Measurements from ENCODE around the gene HECTD1.
"Not testable (repeated sequence)": the region's sequence is repeated elsewhere in the genome, so short reads cannot be mapped to it uniquely, and the experiment has no call there.

Gene HECTD1

DNA sequence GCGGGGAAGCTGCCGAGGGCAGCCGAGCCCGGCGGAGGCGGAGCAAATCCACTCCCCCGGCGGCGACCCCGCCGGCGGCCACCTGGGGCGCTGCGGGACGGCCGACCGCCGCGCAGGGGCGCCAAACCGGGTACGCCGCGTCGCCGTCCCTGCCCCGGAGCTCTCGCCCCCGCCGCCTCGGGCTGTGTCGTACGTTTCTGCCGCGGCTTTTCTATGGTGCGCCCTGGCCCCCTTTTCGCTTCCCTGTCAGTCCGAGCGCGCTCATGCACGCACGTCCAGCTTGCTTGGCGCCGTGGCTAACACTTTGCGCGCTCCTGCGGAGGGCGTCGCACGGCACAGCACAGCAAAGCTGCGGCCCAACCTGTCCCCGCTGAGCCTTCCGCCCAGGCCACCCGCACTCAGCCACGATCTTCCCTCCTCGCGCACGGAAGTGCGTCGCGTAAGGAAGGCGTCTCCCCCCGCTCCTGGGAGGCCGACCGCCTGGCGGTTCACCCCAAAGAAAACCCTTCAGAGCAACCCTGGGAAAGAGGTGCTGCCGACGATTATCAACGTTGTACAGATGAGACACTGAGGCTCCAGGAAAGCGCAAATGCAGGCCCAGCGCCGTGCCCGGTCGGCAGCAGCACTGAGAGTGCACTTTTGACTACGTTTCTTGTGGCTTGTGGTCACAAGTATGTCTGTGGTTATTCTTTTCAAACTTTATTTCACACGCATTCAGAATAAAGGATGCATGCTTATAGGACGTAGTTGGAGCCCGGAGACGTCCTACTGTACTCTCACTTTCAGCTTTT lies at the start of gene HECTD1:
Gene HECTD1, minus strand, starts transcription at position 39 of the 791 bp plus-strand sequence. CDS start 1,857 bp downstream, outside the sequence.
- peak; percentile 74 to 75 for DNase-seq (ENCODE audit: low read depth in 2 of 2)

DNA sequence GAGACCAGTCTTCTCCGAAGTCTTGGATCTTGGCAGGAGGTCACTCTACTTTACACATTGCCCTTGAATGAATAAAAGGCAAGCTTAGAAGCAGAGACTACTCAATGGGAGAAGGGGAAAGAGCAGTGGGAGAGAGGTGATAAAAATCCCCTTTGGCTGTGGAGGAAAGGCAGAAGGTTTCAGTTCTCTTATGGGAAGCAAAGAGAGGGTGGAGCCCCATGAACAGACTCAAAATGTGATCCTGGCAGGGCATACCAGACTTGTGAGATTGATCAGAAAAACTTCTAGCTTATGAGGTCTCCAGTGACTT lies 49.6 kb upstream of the HECTD1 start:
- DNase-seq (ENCODE audit: low read depth in 2 of 2): no peak

DNA sequence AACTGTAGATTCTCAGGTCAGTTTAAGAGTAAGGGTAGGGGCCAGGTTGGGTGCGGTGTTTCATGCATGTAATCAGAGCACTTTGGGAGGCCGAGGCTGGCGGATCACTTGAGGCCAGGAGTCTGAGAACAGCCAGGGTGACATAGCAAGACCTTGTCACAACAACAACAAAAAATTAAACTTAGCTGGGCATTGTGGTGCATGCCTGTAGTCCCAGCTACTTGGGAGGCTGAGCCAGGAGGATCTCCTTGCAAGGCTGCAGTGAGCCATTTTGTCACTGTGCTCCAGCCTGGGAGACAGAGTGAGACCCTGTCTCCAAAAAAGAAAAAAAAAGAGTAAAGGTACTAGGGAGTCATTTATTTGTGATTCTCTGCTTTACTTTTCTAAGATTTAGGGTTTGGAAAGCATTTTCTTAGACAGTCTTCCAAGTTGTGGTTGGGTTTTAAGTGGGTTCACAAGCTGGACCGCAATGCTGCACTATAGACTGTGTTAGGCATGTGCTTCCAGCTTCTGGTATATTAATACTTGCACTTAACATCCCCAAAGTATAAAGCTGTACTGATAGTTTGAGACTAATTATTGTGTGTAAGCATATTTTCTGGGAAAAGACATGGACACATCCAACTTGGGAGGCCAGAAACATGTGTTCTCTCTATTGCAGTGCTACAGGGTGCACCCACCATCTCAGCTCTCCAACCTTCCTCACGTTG lies 49.1 kb upstream of the HECTD1 start:
- DNase-seq (ENCODE audit: low read depth in 2 of 2): no peak

DNA sequence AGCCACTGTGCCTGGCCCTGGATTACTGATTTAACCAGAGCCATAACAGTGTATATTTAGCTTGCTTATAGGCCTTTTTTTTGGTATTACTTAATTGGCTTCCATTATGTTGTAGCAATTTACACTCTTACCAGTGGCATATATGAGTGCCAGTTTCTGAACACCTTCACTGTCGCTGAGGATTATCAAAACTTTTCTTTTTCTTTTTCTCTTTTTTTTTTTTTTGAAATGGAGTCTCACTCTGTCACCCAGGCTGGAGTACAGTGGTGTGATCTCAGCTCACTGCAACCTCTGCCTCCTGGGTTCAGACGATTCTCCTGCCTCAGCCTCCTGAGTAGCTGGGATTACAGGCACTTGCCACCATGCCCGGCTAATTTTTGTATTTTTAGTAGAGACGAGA lies 48.3 kb upstream of the HECTD1 start:
- DNase-seq (ENCODE audit: low read depth in 2 of 2): not testable (repeated sequence)

- no peak for DNase-seq (ENCODE audit: low read depth in 2 of 2)
Observed at GRCh38 chr14:31255286-31255685, 47.7 kb upstream of the HECTD1 start.

GRCh38 chr14:31253746-31254471 lies 46.3 kb upstream of the HECTD1 start:
- no peak for DNase-seq (ENCODE audit: low read depth in 2 of 2)

DNA sequence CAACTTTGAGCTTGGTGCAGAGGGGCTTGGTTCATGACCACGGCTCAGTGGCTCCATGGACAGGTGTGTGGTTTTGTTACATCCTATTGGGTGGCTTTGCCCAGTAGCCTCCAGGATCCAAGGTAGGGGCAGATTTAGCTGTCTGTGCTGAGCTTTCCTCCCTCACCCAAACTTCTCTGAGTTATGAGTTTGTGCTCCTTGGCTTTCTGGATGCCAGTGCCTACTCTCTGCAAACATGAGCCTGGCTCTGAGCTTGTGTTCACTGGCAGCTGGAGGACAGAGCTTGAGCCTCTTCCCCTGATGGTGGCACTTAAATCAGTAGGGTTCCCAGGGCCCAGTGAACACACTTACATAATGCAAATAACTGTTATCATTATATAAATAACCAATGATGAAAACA lies 45.3 kb upstream of the HECTD1 start:
- no peak for DNase-seq (ENCODE audit: low read depth in 2 of 2)

DNA sequence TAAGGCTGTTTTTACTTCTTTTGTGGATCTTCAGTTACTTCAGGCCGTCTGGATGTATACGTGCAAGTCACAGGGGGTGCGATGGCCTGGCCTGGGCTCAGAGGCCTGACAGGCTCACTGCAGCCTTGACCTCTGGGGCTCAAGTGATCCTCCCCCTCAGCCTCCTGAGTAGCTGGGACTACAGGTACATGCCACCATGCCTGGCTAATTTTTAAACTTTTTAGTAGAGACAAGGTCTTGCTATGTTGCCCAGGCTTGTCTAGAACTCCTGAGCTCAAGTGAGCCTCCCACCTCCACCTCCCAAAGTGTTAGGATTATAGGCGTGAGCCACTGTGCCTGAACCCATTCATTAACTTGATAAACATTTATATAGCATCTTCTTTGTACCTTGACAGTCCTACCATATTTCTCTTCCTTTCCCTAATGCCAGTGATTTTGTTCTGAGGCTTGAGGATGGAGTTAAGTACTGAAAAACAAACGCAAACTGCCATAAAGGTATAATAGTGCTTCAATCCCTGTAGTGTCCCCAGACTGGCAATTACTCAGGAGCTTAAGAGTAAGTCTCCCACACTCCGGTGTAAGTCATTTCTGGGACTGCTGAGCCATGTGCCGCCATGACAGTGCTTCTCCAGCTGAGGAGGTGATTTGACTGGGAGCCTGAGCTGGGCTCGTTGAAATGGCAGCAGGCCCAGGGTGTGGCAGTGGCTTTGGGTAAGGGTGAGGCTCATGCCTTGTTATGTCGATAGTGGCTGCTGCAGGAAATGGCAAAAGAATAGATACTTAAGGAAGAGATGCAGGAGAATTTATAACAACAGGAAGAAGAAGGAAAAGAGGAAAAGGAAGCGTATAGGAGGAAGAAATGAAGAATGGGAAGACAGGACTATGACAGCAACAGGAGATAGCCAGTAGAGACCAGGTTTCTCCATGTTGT lies 43.7 kb upstream of the HECTD1 start:
- DNase-seq (ENCODE audit: low read depth in 2 of 2): no peak

- DNase-seq (ENCODE audit: low read depth in 2 of 2): no peak
Observed at GRCh38 chr14:31244626-31245025, 37.0 kb upstream of the HECTD1 start.

DNA sequence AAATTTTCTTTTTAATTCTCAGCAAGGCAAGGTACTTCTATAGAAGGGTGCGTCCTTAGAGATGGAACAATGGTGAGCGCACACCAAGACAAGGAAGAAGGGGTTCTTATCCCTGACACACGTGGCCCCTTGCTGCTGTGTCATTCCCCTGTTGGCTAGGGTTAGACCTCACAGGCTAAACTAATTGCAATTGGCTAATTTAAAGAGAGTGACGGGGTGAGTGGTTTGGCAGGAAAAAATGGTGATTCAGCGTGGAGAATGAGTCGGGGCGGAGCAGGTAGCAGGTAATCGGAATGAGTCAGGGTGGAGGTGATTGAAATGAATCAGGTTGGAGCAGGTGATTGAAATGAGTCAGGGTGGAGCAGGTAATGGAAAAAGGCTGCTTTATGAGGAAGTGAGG lies 36.3 kb upstream of the HECTD1 start:
- no peak for DNase-seq (ENCODE audit: low read depth in 2 of 2)

- not testable (repeated sequence) for DNase-seq (ENCODE audit: low read depth in 2 of 2)
Observed at GRCh38 chr14:31242161-31242940, 34.8 kb upstream of the HECTD1 start.

GRCh38 chr14:31241450-31242114 lies 34.0 kb upstream of the HECTD1 start:
- DNase-seq (ENCODE audit: low read depth in 2 of 2): no peak

- DNase-seq (ENCODE audit: low read depth in 2 of 2): no peak
Observed at GRCh38 chr14:31239741-31240140, 32.1 kb upstream of the HECTD1 start.

GRCh38 chr14:31235462-31235861 lies 27.9 kb upstream of the HECTD1 start:
- DNase-seq (ENCODE audit: low read depth in 2 of 2): no peak

DNA sequence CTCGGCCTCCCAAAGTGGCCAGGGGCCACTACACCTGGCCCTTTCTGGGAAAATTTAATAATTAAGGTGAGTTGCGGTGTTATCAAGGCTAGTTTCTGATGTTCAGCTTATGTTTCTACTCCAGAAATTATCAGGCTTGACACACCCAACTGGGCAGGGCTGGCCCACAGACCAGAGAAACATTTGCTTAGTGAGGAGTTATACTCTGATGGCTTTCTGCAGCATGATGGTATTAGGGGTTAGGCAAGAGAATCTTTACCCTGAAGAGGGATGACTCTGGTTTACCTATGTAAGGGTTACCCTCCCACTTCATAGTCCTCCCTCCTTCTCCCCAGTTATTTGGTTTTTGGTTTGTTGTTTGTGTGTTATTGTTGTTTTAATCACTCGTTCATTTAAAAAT lies 24.5 kb upstream of the HECTD1 start:
- no peak for DNase-seq (ENCODE audit: low read depth in 2 of 2)

DNA sequence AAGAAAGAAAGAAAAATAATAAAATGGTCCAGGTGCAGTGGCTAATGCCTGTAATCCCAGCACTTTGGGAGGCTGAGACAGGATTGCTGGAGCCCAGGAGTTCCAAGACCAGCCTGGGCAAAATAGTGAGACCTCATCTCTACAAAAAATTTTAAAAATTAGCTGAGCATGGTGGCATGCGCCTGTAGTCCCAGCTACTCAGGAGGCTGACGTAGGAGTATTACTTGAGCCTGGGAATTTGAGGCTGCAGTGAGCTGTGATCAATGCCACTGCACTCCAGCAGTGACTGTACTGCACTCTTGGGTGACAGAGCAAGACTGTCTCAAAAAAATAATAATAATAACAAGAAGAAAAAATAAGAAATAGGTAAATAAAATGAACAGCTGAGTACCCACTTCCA lies 23.7 kb upstream of the HECTD1 start:
- not testable (repeated sequence) for DNase-seq (ENCODE audit: low read depth in 2 of 2)

DNA sequence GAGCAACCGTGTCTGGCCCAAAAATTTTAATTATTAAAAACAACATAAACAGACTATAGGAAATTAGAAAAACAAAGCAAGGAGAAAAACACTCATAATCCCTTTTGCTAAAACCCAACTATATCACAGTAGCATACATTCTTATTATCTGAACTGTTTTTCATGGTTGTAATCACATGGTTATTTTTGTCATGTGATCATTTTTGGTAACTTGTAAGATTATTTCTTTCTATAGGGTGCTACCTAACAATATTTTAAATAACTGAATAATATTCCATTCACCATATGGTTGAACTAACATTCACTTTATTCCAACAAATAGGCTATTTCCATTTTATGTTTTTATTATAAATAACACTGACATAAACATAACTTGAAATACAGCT lies 23.0 kb upstream of the HECTD1 start:
- DNase-seq (ENCODE audit: low read depth in 2 of 2): no peak

DNA sequence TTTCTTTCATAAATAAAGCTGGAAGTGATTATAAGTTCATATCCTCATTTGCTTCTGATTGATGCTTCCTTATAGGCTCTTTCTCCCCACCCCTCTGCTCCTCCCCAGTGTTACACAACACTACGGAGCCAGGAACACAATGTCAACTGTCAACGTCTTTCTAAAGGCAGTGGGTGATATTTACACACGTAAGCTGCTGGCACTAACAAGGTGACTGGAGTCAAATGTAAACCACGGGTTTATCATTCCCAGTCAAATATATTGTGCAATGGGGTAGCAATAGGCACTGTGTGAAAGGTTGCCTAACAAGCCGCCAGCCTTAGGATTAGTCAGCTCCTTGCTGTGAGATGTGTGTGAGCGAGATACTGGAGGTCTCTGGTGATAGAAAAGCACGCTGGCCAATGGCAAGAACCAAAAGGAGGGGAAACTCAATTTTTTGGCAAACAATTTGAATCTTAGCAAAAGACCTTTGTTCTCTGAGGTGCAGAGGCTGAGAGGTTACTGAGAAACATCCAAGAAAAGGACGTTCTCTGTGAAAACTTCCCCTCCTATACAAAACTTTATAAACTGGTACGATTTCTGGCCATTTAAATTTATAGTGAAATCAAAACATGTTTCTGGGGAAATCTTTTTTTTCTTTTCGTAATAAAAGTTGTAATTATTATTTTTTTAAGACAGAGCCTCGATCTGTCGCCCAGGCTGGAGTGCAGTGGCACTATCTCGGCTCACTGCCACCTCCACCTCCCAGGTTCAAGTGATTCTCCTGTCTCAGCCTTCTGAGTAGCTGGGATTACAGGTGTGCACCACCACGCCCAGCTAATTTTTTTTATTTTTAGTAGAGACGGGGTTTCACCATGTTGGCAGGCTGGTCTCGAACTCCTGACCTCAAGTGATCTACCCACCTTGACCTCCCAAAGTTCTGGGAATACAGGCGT lies 22.3 kb upstream of the HECTD1 start:
- DNase-seq (ENCODE audit: low read depth in 2 of 2): peak; percentile 80 to 82

- DNase-seq (ENCODE audit: low read depth in 2 of 2): no peak
Observed at GRCh38 chr14:31229009-31229408, 21.4 kb upstream of the HECTD1 start.
